GM10248 (cell line): ENCODE measurements around the gene TAP1.
"Not testable (repeated sequence)": the region's sequence is repeated elsewhere in the genome, so short reads cannot be mapped to it uniquely, and the experiment has no call there.

Experiments used
- CTCF ChIA-PET: fragments of 300-600 bp; sonication (Branson Sonifier 250); formaldehyde crosslinking; extraction: SDS; loops from one replicate; lab custom pipeline; 2021; ENCODE audit warnings: antibody characterized with exemption; lab: Yijun Ruan, JAX
- POLR2A ChIA-PET: fragments of 350-650 bp; sonication (Branson Sonifier 250); formaldehyde crosslinking; extraction: SDS; loops from one replicate; lab custom pipeline; 2020; ENCODE audit warnings: antibody characterized with exemption; lab: Yijun Ruan, JAX
- DNase-seq: peaks from one replicate; pipeline ENCODE4 v3.0.0; 2012; ENCODE audit errors: extremely low spot score
- TF ChIP-seq, protein P1 (sequence below): IDR thresholded peaks from 2 replicates; pipeline ENCODE4 v1.5.1; 2012; ENCODE audit warnings: mild to moderate bottlenecking, low read depth; ENCODE audit errors: extremely low read depth, missing control alignments, control extremely low read depth

The TAP1 gene

DNA sequence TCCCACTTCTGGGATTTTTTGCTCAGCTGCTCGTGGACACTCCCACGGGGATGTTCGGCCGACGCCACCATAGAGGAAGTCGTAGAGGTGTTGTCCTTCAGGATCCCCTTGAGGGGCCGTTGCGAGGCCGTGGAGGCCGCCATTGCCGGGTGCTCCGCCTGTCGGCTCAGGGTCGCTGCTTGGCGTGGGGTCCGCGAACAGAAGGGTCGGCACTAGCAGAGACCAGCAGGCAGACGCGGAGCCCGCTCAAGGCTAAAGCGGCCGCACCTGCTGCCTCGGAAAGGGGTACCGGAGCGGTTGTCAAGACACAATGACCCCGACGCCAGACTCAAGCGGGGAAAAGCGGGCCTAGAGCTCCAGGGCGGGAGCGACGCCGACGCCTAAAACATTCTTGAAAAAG, 26.2 kb upstream of the TAP1 start:
- CTCF ChIA-PET, result interaction anchor here (0.8 to 5.1 kb wide), 10 partner anchors 11 to 478 kb away, joined by 3 to 38 read pairs (median 4); partner anchors contain the start of genes HLA-DMA, PSMB9, TAP1 and TAP2
- TF ChIP-seq, protein P1, sequence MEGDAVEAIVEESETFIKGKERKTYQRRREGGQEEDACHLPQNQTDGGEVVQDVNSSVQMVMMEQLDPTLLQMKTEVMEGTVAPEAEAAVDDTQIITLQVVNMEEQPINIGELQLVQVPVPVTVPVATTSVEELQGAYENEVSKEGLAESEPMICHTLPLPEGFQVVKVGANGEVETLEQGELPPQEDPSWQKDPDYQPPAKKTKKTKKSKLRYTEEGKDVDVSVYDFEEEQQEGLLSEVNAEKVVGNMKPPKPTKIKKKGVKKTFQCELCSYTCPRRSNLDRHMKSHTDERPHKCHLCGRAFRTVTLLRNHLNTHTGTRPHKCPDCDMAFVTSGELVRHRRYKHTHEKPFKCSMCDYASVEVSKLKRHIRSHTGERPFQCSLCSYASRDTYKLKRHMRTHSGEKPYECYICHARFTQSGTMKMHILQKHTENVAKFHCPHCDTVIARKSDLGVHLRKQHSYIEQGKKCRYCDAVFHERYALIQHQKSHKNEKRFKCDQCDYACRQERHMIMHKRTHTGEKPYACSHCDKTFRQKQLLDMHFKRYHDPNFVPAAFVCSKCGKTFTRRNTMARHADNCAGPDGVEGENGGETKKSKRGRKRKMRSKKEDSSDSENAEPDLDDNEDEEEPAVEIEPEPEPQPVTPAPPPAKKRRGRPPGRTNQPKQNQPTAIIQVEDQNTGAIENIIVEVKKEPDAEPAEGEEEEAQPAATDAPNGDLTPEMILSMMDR, result no peak
- DNase-seq, result no peak
- POLR2A ChIA-PET, result interaction anchor here (0.6 kb wide), 2 partner anchors 26 to 41 kb away, joined by 3 read pairs; partner anchors contain the start of gene TAP1

DNA sequence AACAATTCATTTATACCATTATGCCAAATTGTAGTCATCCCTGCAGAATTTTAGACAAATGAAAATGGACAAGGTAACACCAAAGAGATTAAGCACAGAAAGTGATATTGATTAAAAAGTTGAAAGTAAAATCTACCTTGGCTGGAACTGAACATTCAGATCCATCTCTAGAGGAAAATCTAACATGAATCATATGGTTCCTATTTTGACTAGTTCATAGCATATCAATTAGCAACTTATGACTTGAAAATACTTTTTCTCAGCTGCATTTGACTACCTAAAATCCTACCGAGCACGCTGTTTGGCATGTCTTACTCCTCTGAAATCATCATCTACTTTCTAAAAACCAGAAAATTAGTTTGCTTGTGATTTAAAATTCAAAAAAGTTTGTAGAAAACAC, 23.1 kb upstream of the TAP1 start:
- DNase-seq, result no peak
- POLR2A ChIA-PET, result no interaction called here
- TF ChIP-seq, protein P1, result no peak
- CTCF ChIA-PET, result interaction anchor here (1.1 to 5.2 kb wide), 6 partner anchors 8 to 463 kb away, joined by 3 to 38 read pairs (median 4); partner anchors contain the start of gene TAP2

DNA sequence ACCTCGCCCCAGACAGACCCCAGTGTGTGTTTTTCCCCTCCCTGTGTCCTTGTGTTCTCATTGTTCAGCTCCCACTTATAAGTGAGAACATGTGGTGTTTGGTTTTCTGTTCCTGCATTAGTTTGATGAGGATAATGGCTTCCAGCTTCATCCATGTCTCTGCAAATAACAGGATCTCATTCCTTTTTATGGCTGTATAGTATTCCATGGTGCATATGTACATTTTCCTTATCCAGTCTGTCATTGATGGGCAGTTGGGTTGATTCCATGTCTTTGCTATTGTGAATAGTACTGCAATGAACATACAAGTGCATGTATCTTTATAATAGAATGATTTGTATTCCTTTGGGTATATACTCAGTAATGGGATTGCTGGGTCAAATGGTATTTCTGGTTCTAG, 20.4 kb upstream of the TAP1 start:
- DNase-seq, POLR2A ChIA-PET: not testable (repeated sequence)
- CTCF ChIA-PET, result interaction anchor here (1.0 to 5.2 kb wide), 2 partner anchors 20 to 35 kb away, joined by 3 to 25 read pairs; partner anchors contain the start of genes PSMB9 and TAP2

DNA sequence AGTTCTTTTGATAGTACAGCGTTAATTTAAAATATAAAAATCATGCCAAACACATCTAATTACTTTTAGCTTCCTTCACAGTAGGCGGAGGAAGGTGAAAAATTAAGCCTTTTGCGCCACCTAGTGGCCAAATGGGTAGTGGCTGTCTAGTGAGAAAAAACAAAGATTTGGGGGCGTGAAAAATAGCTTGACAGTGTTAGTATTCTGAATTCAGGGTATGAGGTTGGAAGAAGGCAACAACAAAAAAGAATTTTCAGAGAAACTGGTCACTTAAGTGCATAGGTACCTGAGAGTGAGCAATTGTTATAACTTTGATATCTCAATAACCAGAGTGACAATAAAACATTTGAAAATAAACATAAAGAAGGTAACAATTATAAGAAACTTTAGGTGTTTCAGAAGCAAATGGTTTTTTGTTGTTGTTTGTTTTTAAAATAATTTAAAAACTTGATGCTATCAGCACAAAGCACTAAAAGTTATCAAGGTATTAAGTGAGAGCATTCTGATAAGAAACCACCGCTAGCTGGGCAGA, 14.8 kb upstream of the TAP1 start:
- CTCF ChIA-PET, result interaction anchor here (0.6 to 6.2 kb wide), 60 partner anchors 10 to 1410 kb away, joined by 3 to 183 read pairs (median 6); partner anchors contain the start of genes BTNL2, HLA-DMA, HLA-DMB and HLA-DOB
- TF ChIP-seq, protein P1, result peak; percentile 88
- POLR2A ChIA-PET, result interaction anchor here (1.1 to 1.9 kb wide), 4 partner anchors 28 to 116 kb away, joined by 5 to 14 read pairs (median 8); partner anchors contain the start of gene TAP2
- DNase-seq, result peak; percentile 52

DNA sequence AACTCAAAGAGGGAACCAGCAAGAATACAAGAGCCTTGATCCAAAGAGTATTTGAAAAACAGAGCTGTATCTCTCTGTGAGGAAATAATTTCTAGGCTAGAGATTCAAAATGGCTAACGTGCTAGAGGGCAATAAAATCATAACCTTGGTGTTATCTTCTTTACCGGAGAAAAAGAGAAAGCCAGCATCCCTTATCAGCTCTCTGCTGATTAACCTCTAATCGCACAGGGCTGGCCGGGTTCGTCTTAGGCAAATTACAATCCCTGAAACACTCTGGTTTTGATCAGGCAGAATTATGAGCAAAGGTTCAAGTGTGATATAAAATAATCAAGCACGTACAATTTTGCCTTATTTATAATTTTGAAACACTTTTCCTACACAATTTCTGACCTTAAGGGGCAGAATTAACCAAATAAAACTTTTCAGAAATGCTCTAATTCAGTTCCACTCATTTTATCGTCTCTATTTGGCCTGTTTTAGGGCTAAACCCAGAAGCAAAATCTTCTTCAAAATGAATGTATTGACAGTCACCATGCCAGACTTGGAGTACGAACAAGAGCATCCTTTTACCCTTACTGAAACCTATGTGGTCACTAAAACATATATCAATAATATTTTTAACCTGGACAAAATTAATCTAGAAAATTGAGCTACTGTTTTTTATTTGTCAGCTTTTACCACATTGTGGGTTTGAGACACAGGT, 14.2 kb upstream of the TAP1 start:
- TF ChIP-seq, protein P1, result no peak
- ChIA-PET POLR2A (interaction anchor here (0.7 to 1.9 kb wide), 5 partner anchors 28 to 1121 kb away, joined by 3 to 14 read pairs (median 6); partner anchors contain the start of gene TAP2), CTCF (interaction anchor here (0.6 to 6.2 kb wide), 63 partner anchors 11 to 1411 kb away, joined by 3 to 183 read pairs (median 6); partner anchors contain the start of genes BTNL2, HLA-DMA, HLA-DMB and HLA-DOB)
- DNase-seq, result no peak

DNA sequence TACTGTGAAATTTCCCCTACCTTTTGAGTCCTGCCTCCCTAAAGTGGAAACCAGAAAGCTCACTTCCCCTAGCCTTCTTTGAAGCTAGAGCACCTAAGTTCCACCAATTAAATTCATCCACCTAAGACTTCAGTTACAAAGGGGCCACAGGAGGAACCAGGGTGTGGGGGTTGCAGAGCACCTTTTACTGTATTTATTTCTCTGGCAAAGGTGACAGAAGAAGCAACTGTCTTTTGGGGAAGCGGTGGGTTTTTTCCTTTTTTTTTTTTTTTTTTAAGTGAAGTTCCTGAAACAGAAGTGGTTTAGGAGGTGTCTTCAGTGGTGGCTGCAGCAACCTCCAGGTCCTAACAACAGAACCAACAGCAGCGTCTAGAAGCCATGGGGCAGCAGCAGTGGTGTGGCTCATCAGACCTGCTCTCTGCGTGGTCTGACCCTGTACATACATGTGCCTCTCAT, 13.5 kb upstream of the TAP1 start:
- peak; percentile 43 for DNase-seq
- ChIA-PET POLR2A (interaction anchor here (0.6 to 1.9 kb wide), 6 partner anchors 13 to 1120 kb away, joined by 3 to 14 read pairs (median 5); partner anchors contain the start of genes PSMB9 and TAP2), CTCF (interaction anchor here (0.6 to 6.2 kb wide), 27 partner anchors 10 to 453 kb away, joined by 3 to 183 read pairs (median 13); partner anchors contain the start of genes HLA-DMA, HLA-DMB, PSMB9 and TAP1)
- TF ChIP-seq, protein P1, result no peak
